Lower leg skin (tissue), 3 donors: ENCODE results near the gene THSD4.

Experiments used
- POLR2A ChIP-seq, 2 donors: fragments of 450-650 bp; IDR thresholded peaks; one replicate each; pipeline ENCODE4 v1.6.1; 2016 to 2017; ENCODE audit warnings: antibody characterized with exemption in 2 of 2, mild to moderate bottlenecking in 1 of 2, moderate library complexity in 1 of 2
- TF ChIP-seq, protein P1 (sequence below), 3 donors: fragments of 450-650 bp; IDR thresholded peaks; one replicate each; pipeline ENCODE4 v1.5.1; 2016; ENCODE audit warnings: antibody characterized with exemption in 3 of 3, mild to moderate bottlenecking in 3 of 3, moderate library complexity in 2 of 3

DNA sequence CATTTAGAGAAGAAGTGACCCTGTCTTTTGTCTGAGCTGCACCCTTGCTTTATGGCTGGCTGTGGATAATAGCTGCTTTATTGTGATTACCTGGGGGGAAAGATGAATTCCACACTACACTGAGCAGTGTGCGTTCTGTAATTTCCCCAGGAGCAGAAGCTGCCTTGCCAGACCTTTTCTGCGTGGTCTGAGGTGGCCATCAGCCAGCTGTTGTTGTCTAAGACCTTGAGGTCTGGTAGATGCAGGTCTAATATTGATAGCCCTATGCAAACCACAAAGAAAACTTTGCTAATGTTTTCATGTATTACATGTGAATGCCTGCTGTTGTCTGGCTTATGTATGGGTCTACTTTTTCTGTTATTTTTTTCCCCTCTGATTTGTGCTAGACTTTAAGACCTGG lies 144.6 kb downstream of the THSD4 start:
- TF ChIP-seq, protein P1, sequence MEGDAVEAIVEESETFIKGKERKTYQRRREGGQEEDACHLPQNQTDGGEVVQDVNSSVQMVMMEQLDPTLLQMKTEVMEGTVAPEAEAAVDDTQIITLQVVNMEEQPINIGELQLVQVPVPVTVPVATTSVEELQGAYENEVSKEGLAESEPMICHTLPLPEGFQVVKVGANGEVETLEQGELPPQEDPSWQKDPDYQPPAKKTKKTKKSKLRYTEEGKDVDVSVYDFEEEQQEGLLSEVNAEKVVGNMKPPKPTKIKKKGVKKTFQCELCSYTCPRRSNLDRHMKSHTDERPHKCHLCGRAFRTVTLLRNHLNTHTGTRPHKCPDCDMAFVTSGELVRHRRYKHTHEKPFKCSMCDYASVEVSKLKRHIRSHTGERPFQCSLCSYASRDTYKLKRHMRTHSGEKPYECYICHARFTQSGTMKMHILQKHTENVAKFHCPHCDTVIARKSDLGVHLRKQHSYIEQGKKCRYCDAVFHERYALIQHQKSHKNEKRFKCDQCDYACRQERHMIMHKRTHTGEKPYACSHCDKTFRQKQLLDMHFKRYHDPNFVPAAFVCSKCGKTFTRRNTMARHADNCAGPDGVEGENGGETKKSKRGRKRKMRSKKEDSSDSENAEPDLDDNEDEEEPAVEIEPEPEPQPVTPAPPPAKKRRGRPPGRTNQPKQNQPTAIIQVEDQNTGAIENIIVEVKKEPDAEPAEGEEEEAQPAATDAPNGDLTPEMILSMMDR (IDR thresholded peaks at IDR 0.05) = no peak
- no peak for TF ChIP-seq POLR2A (IDR thresholded peaks at IDR 0.05)
